Panc1 (cell line): ENCODE measurements around the gene TMPRSS6.

Source experiments
- POLR2AphosphoS5 ChIP-seq: IDR thresholded peaks from 2 replicates; pipeline ENCODE4 v1.6.1; 2012; ENCODE audit warnings: mild to moderate bottlenecking, low read depth, low read length, moderate library complexity
- SIN3A ChIP-seq: IDR thresholded peaks from 2 replicates; pipeline ENCODE4 v1.6.1; 2012; ENCODE audit warnings: low read depth, mild to moderate bottlenecking, low read length, moderate library complexity, borderline replicate concordance; ENCODE audit not compliant: insufficient read depth
- TCF7L2 ChIP-seq: IDR thresholded peaks from 2 replicates; pipeline ENCODE4 v1.6.1; 2011; ENCODE audit warnings: mild to moderate bottlenecking, low read depth, low read length, inconsistent platforms
- TF ChIP-seq, protein P1 (sequence below): fragments of 450-650 bp; IDR thresholded peaks from 2 replicates; pipeline ENCODE4 v1.5.1; 2017; ENCODE audit warnings: mild to moderate bottlenecking
- TF ChIP-seq, protein P2 (sequence below), 2 experiments: IDR thresholded peaks; 2 replicates each; pipeline ENCODE4 v1.6.1; 2011 to 2012; ENCODE audit warnings: low read depth in 2 of 2, control low read depth in 1 of 2, low read length in 1 of 2, mild to moderate bottlenecking in 1 of 2, moderate library complexity in 1 of 2; ENCODE audit not compliant: insufficient read depth in 1 of 2

- TF ChIP-seq, protein P1, sequence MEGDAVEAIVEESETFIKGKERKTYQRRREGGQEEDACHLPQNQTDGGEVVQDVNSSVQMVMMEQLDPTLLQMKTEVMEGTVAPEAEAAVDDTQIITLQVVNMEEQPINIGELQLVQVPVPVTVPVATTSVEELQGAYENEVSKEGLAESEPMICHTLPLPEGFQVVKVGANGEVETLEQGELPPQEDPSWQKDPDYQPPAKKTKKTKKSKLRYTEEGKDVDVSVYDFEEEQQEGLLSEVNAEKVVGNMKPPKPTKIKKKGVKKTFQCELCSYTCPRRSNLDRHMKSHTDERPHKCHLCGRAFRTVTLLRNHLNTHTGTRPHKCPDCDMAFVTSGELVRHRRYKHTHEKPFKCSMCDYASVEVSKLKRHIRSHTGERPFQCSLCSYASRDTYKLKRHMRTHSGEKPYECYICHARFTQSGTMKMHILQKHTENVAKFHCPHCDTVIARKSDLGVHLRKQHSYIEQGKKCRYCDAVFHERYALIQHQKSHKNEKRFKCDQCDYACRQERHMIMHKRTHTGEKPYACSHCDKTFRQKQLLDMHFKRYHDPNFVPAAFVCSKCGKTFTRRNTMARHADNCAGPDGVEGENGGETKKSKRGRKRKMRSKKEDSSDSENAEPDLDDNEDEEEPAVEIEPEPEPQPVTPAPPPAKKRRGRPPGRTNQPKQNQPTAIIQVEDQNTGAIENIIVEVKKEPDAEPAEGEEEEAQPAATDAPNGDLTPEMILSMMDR, result no peak
- TF ChIP-seq POLR2AphosphoS5, result no peak
- TF ChIP-seq, protein P2, sequence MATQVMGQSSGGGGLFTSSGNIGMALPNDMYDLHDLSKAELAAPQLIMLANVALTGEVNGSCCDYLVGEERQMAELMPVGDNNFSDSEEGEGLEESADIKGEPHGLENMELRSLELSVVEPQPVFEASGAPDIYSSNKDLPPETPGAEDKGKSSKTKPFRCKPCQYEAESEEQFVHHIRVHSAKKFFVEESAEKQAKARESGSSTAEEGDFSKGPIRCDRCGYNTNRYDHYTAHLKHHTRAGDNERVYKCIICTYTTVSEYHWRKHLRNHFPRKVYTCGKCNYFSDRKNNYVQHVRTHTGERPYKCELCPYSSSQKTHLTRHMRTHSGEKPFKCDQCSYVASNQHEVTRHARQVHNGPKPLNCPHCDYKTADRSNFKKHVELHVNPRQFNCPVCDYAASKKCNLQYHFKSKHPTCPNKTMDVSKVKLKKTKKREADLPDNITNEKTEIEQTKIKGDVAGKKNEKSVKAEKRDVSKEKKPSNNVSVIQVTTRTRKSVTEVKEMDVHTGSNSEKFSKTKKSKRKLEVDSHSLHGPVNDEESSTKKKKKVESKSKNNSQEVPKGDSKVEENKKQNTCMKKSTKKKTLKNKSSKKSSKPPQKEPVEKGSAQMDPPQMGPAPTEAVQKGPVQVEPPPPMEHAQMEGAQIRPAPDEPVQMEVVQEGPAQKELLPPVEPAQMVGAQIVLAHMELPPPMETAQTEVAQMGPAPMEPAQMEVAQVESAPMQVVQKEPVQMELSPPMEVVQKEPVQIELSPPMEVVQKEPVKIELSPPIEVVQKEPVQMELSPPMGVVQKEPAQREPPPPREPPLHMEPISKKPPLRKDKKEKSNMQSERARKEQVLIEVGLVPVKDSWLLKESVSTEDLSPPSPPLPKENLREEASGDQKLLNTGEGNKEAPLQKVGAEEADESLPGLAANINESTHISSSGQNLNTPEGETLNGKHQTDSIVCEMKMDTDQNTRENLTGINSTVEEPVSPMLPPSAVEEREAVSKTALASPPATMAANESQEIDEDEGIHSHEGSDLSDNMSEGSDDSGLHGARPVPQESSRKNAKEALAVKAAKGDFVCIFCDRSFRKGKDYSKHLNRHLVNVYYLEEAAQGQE (IDR thresholded peaks at IDR 0.05; ENCODE audit: insufficient read depth in 1 of 2, low read depth in 2 of 2, low read length in 1 of 2), result no peak
- TF ChIP-seq TCF7L2, result no peak
- no peak for TF ChIP-seq SIN3A
These were observed 31.3 kb upstream of the TMPRSS6 start for GRCh38 chr22:37140686-37141323.
